ENCODE measurements around the gene MLXIPL.

DNA sequence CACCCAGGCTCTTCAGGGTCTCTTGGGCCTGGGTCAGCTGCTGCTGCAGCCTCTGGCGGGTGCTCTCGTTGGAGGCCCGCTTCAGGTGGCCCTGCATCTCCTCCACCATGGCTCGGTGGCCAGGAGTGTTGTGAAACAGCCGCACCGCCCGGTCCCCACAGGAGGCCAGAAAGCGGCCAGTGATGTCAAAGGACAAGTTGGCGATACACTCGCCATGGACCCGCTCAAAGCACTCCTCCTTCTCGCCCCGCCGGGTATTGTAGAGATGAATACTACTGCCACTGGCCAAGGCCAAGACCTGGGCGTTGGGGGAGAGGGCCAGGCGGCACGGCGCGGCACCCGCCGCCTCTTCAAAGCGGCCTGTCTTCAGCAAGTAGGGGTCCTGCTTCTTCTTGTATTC lies 53.8 kb downstream of the MLXIPL start:
- no peak for TF ChIP-seq POLR2A (IDR thresholded peaks at IDR 0.05)
- TF ChIP-seq, protein P1, sequence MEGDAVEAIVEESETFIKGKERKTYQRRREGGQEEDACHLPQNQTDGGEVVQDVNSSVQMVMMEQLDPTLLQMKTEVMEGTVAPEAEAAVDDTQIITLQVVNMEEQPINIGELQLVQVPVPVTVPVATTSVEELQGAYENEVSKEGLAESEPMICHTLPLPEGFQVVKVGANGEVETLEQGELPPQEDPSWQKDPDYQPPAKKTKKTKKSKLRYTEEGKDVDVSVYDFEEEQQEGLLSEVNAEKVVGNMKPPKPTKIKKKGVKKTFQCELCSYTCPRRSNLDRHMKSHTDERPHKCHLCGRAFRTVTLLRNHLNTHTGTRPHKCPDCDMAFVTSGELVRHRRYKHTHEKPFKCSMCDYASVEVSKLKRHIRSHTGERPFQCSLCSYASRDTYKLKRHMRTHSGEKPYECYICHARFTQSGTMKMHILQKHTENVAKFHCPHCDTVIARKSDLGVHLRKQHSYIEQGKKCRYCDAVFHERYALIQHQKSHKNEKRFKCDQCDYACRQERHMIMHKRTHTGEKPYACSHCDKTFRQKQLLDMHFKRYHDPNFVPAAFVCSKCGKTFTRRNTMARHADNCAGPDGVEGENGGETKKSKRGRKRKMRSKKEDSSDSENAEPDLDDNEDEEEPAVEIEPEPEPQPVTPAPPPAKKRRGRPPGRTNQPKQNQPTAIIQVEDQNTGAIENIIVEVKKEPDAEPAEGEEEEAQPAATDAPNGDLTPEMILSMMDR (IDR thresholded peaks at IDR 0.05) = no peak
